Measurements from ENCODE around the gene LURAP1L.

GRCh38 chr9:12771891-12772290 lies 2.9 kb upstream of the LURAP1L start:
- TF ChIP-seq CTCF (IDR thresholded peaks at IDR 0.05): no peak
- no peak for TF ChIP-seq POLR2A (IDR thresholded peaks at IDR 0.05)

All from thyroid gland (tissue), 4 donors.